CMK (cell line): ENCODE measurements around the gene TBC1D5.
A peak's percentile ranks its signal among the peaks of the same experiment; 100 is the strongest.
"Not testable (repeated sequence)": the region's sequence is repeated elsewhere in the genome, so short reads cannot be mapped to it uniquely, and the experiment has no call there.

Experiments used
- DNase-seq: peaks from one replicate; pipeline ENCODE4 v3.0.0-alpha.2; 2010; ENCODE audit warnings: low read depth

Gene TBC1D5

GRCh38 chr3:17354341-17354740 is 388.1 kb downstream of the TBC1D5 start:
- DNase-seq = no peak

GRCh38 chr3:17352620-17353019 is 389.8 kb downstream of the TBC1D5 start:
- no peak for DNase-seq

DNA sequence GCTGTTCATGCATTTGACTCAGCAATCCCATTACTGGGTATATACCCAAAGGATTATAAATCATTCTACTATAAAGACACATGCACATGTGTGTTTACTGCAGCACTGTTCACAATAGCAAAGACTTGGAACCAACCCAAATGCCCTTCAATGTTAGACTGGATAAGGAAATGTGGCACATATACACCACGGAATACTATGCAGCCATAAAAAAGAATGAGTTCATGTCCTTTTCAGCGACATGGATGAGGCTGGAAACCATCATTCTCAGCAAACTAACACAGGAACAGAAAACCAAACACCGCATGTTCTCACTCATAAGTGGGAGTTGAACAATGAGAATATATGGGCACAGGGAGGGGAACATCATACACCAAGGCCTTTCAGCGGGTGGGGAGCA is 391.2 kb downstream of the TBC1D5 start:
- not testable (repeated sequence) for DNase-seq

DNA sequence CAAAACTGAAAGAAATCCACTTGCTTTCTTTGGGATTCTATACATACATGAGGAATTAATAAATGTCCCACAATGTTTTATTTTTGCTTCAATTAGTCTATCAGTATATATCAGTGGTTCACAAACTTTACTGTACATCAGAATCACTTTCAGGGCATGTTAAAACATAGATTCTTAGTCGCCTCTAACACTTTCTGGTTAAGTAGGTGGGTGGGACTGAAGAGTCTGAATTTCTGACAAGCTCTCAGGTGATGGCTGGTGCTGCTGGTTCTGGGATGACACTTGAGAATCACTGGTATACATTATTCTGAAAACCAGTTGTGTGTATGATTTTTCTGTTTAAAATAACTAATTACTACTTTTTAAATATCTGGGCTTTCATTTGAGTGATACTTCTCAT is 393.3 kb downstream of the TBC1D5 start:
- no peak for DNase-seq

DNA sequence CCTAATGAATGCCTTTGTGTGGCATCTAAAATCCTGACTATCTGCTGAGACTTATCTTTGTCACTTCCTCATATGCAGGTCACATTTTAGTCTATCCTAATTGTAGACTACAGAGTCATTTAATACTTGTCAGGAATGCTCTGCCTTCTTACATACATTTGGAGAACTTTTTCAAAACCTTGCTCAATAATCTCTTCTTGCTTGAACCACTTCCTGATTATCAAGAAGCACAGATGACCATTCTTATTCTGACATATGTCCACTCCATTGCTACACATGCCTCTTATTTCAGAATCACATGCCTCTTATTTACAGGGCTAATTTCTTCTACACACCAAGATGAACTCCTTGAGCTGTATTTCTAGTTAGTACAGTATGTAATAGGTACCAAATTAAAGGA is 400.3 kb downstream of the TBC1D5 start:
- no peak for DNase-seq

DNA sequence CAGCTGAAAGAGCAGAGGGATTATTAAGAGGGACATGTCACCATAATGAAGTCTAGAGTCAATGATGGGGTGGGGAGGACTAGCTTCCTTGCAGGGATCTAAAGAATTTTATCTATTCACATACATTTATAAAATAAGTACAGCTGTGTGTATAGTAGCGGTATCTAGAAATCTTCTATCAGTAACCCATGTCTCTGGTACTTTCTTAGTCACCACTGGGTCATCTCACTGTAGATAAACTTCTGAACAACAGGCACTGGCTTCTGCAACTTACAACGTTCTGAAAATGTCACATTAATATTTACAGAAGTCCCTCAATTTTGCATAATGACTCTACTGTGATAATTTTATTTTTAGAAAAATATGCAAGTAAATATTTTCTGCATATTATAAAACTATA is 401.7 kb downstream of the TBC1D5 start:
- no peak for DNase-seq

- DNase-seq = no peak
Observed at GRCh38 chr3:17340261-17340660, 402.2 kb downstream of the TBC1D5 start.

GRCh38 chr3:17339132-17339575 is 403.3 kb downstream of the TBC1D5 start:
- DNase-seq = no peak

- no peak for DNase-seq
Observed at GRCh38 chr3:17336291-17336690, 406.1 kb downstream of the TBC1D5 start.

DNA sequence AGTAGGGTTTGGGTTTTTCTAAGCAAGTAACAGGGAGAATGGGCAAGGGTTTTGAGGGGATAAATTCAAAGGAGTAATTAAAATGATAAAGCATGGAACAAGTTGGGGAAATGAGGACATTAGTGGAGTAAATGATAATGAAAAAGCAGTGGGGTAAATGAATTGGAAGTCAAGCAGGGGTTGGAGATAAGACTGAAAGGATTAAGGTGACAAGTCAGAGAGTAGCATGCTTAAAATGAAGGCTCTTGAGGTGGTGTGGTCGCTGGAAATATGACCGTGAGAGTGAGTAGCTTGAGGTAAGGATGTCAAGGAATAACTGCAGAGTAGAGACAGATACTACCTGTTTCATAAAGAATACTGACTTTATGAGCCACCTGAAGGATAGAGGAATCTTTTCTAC is 408.5 kb downstream of the TBC1D5 start:
- DNase-seq = no peak

DNA sequence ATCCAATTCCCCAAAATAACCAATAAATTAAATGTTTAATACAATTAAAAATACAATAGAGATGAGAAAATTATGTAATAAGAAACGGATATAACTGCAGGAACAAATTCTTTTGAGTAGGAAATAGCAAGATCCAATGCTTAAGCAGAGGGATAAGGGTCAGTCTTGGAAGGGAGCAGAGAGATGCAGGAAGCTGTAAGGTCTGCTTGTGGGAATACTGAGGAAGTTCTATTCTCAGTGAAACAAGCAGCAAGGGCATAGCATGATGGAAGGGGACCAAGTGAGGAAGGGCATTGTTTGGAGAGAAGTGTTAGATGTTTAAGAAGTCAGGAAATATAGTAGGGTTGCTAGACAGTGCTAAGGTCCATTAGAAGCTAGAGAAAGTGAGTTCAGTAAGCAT is 409.0 kb downstream of the TBC1D5 start:
- no peak for DNase-seq

DNA sequence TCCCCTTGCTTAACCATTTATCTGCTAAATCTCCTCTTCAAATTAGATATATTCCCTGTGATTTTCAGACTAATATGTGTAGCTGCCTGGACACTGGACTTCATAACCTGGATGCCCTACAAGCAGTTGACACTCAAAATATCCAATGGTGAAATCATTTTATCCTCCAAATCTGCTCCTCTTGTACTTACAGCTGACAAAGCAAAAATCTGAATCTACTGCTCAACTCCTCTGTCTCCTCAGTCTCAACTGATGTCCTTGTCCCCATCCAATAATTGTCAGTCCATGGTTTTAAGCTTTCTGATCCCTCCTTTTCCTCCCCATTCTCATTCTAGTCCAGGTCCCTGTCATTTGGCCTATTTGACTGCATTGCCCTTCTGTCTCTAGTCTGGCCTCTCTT is 411.8 kb downstream of the TBC1D5 start:
- DNase-seq = no peak

DNA sequence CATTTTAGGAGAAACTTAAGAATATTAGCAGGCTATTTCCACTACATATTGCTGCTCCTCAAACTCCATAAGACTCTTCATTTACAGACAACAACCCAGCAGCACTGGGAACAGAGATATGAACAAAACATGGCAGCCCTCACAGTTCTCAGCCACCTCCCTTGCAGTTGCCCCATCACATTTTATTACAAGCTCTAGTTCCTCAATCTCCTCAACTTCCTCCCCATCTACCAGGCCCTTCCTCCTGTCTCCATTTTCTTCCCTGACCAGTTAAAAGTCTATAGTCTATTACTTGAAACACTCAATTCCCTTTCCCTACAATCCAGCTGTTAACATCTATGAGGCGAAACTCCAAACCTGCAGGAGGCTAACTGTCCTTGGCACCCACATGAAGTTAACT is 412.5 kb downstream of the TBC1D5 start:
- DNase-seq = no peak

GRCh38 chr3:17322106-17322793 is 420.2 kb downstream of the TBC1D5 start:
- DNase-seq = no peak

GRCh38 chr3:17320266-17320665 is 422.2 kb downstream of the TBC1D5 start:
- no peak for DNase-seq

DNA sequence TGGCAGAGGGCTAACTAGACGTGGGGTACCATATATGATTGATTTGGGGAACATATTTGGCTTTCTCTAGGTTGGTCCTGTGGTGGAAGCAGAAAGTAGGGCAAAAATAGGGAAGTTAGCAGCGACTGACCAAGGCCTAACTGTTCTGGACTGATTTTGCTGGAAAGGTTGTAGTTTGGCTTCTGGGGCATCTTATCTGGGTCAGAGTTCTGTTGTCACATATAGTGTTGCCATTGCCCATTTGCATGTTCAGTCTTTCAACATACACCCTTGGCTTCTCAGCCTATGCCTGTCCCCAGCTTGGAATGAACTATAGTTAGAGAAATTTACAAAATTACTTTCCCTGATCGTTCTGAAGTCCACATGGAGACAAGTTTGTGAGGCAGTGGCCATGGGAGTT is 426.5 kb downstream of the TBC1D5 start:
- no peak for DNase-seq

- DNase-seq = peak; percentile 53
Observed at GRCh38 chr3:17314171-17314570, 428.3 kb downstream of the TBC1D5 start.

- peak; percentile 44 for DNase-seq
Observed at GRCh38 chr3:17313746-17314145, 428.7 kb downstream of the TBC1D5 start.

DNA sequence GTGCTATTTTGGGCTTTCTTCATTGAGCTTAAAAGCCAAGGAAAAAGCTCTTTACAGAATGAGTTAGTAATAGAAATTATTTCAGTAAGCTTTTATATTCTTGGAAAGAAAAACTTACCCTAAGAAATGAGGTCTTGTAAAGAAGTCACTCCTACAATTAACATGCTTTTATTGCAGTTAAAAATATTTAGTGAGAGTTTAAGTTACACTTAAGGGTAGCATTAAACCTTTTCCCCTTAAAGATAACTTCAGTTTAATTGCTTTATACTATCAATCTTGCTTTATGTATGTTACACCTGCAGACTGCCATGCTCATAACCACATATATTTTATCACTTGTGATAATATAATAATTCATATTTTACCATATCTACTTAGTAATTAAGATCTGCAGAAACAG is 431.4 kb downstream of the TBC1D5 start:
- DNase-seq = no peak

GRCh38 chr3:17307887-17308286 is 434.5 kb downstream of the TBC1D5 start:
- DNase-seq = no peak

DNA sequence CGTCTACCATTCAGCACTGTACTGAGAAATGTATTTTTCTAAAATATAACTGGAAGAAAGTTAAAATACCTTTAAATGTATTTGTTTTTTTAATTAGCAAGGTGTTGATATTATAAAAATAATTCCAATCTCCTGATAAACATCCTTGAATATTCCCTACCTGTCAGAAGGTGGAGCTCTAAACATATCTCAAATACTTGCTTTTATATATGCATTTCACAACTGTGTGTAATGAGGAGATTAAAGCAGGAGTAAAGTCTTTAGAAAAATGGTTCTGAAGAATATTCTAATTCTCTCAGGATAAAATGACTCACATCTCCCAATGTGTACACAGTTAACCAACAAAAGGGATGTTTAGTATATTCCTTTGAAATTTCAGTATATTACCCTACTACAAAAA is 434.9 kb downstream of the TBC1D5 start:
- no peak for DNase-seq

DNA sequence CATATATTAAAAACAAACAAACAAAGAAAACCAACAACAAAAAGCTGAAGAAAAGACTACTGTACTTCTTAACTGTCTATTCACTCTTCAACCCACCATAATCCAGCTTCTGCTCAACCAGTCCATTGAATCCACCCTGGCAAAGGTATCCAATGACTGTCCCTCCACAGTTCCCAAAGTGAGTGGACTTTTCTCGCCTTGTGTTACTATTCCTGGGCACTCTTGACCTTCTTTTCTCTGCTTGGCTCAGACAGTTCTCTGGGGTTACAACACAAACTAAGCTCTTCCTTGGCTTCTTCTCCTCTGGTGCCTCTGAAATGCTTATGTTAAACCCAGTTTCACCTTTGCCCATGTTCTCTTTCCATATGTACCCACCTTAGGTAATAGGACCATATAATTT is 437.5 kb downstream of the TBC1D5 start:
- DNase-seq = no peak

DNA sequence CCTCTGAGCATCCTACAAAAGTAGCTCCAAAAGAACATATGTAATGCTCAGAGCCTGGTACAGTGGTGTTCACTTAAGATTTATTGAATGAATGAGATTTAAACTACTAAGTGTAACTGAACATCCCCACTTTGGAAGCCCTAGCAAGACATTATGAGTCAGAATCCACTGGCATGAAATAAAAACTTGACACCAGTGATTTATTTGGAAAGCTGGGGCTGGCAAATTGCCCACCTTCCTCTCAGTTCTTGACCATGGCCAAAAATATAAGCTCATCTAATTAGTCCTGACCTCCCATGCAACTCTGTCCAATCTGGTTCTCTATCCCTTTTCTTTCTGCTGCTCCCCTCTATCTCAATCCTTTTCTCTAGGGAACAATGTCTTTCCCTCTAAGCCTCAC is 439.7 kb downstream of the TBC1D5 start:
- DNase-seq = no peak

GRCh38 chr3:17302170-17302569 is 440.3 kb downstream of the TBC1D5 start:
- DNase-seq = no peak

DNA sequence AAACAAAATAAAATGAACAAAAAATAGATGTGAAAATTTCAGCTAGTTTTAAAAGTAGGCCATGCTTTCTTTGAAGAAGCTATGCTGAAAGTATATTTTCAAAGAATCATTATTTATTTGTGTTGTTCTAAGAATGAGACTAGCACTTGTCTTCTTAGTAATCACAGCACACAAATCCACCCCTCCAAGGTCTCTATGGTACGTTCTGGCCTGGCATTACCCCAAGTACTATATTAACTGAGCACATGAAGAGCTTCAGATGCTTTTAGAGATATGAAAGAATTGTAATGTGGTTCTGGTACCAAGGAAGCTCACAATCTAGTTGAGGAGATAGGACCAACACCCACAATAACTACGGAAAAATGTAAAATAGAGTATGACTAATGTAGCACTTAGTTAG is 441.2 kb downstream of the TBC1D5 start:
- DNase-seq = no peak
